HPDE6-E6E7 (cell line): Measurements from ENCODE around the gene PRR19.
"Not testable (repeated sequence)": the region's sequence is repeated elsewhere in the genome, so short reads cannot be mapped to it uniquely, and the experiment has no call there.

Experiments
- DNase-seq: peaks from one replicate; pipeline ENCODE4 v3.0.0; 2011; ENCODE audit warnings: missing footprints; ENCODE audit errors: extremely low spot score

Gene PRR19

DNA sequence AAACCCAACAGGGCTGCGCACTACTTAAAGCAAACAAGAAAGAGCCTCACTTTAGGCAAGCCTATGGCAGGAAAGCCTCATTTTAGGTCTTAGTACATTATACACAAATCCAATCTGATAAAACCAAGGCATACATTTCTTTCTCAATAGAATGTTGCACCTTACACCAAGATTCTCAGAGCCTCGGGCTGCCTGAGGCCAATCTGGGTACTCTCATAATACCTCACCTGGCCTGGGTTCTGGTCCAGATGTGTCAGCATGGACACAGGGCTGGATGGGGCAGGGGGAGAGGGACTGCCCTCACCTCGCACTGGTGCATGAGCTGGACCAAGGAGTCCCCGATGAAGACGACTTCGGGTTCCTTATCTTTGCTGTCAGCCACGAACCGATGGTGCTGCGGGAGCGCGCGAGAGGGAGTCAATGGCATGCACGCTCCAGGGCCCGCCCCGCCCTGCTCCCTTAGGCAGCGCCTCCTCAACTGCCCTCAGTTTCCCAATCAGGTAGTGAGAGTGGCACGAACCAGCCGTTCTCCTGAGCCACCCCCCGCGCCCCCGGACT is at the start of gene PRR19:
PRR19 (plus strand) TSS at position 487 of the 558 bp plus-strand sequence. CDS start 7,453 bp downstream, outside the sequence.
- no peak for DNase-seq

GRCh38 chr19:42252365-42253244 is 49.3 kb upstream of the PRR19 start:
- no peak for DNase-seq

GRCh38 chr19:42253245-42254088 is 48.5 kb upstream of the PRR19 start:
- DNase-seq = peak; percentile 45

GRCh38 chr19:42254089-42254849 is 47.7 kb upstream of the PRR19 start:
- DNase-seq = no peak

GRCh38 chr19:42254850-42255765 is 46.8 kb upstream of the PRR19 start, which contains the start of gene ERF:
Gene ERF (minus strand): TSS chr19:42255128. CDS start chr19:42254999, 129 bp downstream.
- DNase-seq = peak; percentile 84

GRCh38 chr19:42255766-42256745 is 45.9 kb upstream of the PRR19 start:
- DNase-seq = peak; percentile 50

DNA sequence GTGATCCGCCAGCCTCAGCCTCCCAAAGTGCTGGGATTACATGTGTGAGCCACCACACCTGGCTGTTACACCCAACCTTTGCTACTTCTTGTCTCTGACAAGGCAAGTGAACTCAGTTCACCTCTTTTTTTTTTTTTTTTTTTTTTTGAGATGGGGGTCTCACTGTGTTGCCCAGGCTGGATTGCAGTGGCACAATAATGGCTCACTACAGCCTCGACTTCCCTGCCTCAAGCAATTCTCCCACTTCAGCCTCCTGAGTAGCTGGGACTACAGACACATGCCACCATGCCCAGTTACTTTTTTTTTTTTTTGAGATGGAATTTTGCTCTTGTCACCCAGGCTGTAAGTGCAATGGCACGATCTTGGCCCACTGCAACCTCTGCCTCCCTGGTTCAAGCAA is 44.1 kb upstream of the PRR19 start:
- DNase-seq = not testable (repeated sequence)

GRCh38 chr19:42261763-42262162 is 40.2 kb upstream of the PRR19 start:
- DNase-seq = no peak

GRCh38 chr19:42266105-42266504 is 35.8 kb upstream of the PRR19 start:
- not testable (repeated sequence) for DNase-seq

- DNase-seq = not testable (repeated sequence)
These were observed 34.9 kb upstream of the PRR19 start for GRCh38 chr19:42266928-42267603.

GRCh38 chr19:42267644-42268141 is 34.2 kb upstream of the PRR19 start:
- DNase-seq = no peak

GRCh38 chr19:42268142-42268703 is 33.7 kb upstream of the PRR19 start:
- DNase-seq = peak; percentile 93

DNA sequence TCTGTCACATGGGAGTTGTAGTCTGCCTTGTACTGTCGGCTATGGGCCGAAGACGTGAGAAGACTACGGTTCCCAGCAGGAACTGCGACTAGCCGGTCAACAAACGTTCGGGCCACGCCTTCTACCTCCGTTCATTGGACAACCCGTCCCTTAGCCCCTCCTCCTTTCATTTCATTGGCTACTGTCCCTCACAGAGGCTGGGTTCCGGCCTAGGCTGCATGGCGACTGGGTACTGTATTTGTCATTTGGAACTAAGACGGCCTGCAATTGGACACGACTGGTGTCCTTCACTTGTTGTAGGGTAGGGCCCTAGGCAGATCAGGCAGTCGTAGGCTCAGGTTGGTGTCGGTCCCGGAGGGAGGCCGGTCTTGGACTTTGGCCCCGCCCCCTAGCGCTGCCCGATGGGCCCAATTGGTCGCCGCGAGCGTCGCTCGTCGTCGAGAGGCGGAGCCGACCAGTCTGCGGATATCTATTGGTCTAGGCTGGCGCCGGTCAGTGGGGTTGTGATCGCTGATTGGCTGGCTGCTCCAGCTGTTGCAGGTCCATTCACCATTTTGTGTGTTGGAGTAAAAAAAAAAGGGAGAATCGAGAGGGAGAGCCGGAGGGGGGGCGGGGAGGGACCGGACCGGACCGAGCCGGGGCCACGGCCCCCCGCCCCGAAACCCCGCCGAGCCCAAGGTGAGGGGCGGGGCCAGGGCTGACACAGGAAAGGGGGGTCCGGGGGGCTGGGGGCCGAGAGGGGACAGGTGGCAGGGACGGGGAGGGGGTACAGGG is 33.0 kb upstream of the PRR19 start, which contains the start of gene CIC:
CIC (plus strand) TSS at position 549 of the 774 bp plus-strand sequence. CDS start 2,532 bp downstream, outside the sequence.
- DNase-seq = peak; percentile 98

DNA sequence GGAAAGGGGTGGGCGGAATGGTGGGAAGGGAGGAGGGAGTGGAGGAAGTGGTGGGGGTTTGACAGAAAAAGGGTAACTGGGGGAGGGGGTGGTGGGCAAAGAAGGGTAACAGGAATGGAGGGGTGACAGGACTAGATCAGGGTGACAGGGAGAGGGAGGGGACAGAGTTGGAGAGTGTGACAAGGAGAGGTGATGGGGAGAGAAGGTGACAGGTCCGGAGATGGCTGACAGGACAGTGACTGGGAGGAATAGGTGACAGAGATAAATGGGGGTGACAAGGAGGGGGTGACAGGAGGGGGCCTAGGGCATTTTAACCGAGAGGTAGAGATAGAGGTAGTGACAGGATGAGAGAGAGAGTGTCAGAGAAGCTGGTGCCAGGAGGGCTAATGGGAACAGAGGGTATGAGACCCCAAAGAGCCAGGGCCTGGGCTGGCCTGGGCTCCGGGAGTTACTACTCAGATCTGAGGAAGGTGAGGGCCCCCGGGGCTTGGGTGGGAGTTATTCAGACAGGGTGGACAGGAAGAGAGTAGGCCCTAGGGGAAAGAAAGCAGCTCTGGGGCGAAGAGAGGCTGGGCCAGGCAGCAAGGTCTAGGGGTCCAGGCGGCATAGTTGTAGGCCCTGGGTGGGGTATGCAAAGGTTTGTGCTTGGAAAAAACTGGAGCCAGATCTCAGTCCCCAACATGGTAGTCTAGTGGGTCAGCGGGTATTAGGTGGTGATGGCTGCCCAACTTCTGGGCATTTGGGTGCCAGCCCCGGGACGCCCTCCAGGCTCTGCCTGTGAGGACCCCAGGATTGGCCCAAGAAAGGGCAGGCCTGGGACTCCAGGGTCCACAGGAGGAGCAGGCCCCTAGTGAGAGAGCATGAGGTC is 32.2 kb upstream of the PRR19 start:
- DNase-seq = no peak

DNA sequence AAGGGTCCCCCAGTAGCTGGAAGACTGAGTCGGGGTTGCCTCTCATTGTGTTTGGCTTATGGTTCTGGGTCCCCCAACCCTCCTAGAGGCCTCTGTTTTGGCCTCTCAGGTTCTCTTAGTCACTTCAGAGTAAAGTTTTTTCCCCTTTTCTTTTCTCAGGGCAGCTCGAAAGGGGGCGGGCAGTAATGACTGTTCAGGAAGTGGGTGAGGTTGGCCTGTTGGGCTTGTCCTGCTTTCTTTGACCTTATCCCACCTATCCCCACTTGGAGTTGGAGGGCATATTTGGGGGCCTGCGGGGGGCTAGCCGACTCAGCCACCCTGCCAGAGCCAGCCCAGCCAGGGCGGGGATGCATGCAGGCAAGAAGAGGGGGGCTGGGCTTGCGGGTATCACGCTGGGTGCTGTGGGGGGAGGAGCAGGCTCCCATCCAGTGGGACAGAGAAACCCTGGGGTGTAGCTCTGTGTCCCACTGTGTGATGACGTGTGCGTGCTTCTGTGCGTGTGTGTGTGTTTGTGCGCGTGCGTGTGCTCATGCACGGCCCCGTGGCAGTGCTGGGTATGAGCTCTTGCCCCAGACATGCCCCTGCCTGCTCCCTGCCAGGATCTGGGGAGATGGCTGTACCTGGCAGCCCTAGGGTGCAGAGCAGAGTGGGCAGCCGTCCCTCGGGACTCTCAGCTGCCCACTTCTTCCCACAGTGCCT is 31.4 kb upstream of the PRR19 start:
- DNase-seq = peak; percentile 69
